H9 (cell line): ENCODE measurements around the gene TUB. TPM values are rescaled to one million over a fixed set of nuclear protein-coding genes. Genes with fewer than 3 reads are reported as not detected.
A peak's percentile ranks its signal among the peaks of the same experiment; 100 is the strongest.

Experiments
- DNase-seq: peaks from one replicate; pipeline ENCODE4 v3.0.0-alpha.2; 2017
- H2AFZ ChIP-seq: one replicate; pipeline ENCODE4 v1.6.1; 2013; ENCODE audit warnings: mild to moderate bottlenecking, low read length, control low read depth, moderate library complexity
- H2AK5ac ChIP-seq: 2 replicates; pipeline ENCODE4 v1.6.1; 2013; ENCODE audit warnings: low read length, control low read depth, mixed read lengths; ENCODE audit not compliant: insufficient read length
- H2BK120ac ChIP-seq: one replicate; pipeline ENCODE4 v1.6.1; 2013; ENCODE audit warnings: low read depth, mild to moderate bottlenecking, low read length, control low read depth, inconsistent platforms; ENCODE audit not compliant: poor library complexity, severe bottlenecking
- H2BK12ac ChIP-seq: 2 replicates; pipeline ENCODE4 v1.6.1; 2013; ENCODE audit warnings: low read length, control low read depth, mixed read lengths, low read depth; ENCODE audit not compliant: insufficient read length
- H2BK15ac ChIP-seq: 2 replicates; pipeline ENCODE4 v1.6.1; 2013; ENCODE audit warnings: low read depth, low read length, control low read depth
- H2BK20ac ChIP-seq: one replicate; pipeline ENCODE4 v1.6.1; 2013; ENCODE audit warnings: low read depth, mild to moderate bottlenecking, low read length, control low read depth, inconsistent platforms; ENCODE audit not compliant: poor library complexity, severe bottlenecking
- H2BK5ac ChIP-seq: 2 replicates; pipeline ENCODE4 v1.6.1; 2013; ENCODE audit warnings: low read length, control low read depth, mixed read lengths; ENCODE audit not compliant: insufficient read length
- H3K14ac ChIP-seq: 2 replicates; pipeline ENCODE4 v1.6.1; 2013; ENCODE audit warnings: low read length, control low read depth; ENCODE audit not compliant: insufficient read depth
- H3K18ac ChIP-seq: 2 replicates; pipeline ENCODE4 v1.6.1; 2013; ENCODE audit warnings: low read depth, mild to moderate bottlenecking, mixed read lengths, low read length, control low read depth; ENCODE audit not compliant: insufficient read length
- H3K23ac ChIP-seq: 2 replicates; pipeline ENCODE4 v1.6.1; 2013; ENCODE audit warnings: low read length, control low read depth, mixed read lengths, low read depth; ENCODE audit not compliant: insufficient read length
- H3K23me2 ChIP-seq: 2 replicates; pipeline ENCODE4 v1.6.1; 2013; ENCODE audit warnings: low read depth, mild to moderate bottlenecking, mixed read lengths, low read length, control low read depth; ENCODE audit not compliant: insufficient read length, poor library complexity, severe bottlenecking
- H3K27ac ChIP-seq: 2 replicates; pipeline ENCODE4 v1.5.1; 2013; ENCODE audit warnings: low read length, control low read depth, mixed read lengths, low read depth; ENCODE audit not compliant: insufficient read length
- H3K27me3 ChIP-seq: 2 replicates; pipeline ENCODE4 v1.6.1; 2013; ENCODE audit warnings: low read length, control low read depth, inconsistent platforms; ENCODE audit not compliant: insufficient read depth
- H3K4ac ChIP-seq: 2 replicates; pipeline ENCODE4 v1.6.1; 2013; ENCODE audit warnings: low read depth, mild to moderate bottlenecking, control low read depth, inconsistent platforms, low read length, moderate library complexity
- H3K4me1 ChIP-seq: 2 replicates; pipeline ENCODE4 v1.6.1; 2013; ENCODE audit warnings: low read length, control low read depth, inconsistent platforms; ENCODE audit not compliant: insufficient read depth
- H3K4me2 ChIP-seq: 2 replicates; pipeline ENCODE4 v1.6.1; 2013; ENCODE audit warnings: low read length, control low read depth, mixed read lengths; ENCODE audit not compliant: insufficient read length, insufficient read depth
- H3K56ac ChIP-seq: 2 replicates; pipeline ENCODE4 v1.6.1; 2013; ENCODE audit warnings: low read depth, mild to moderate bottlenecking, mixed read lengths, low read length, control low read depth; ENCODE audit not compliant: insufficient read length
- H3K79me1 ChIP-seq: 2 replicates; pipeline ENCODE4 v1.6.1; 2013; ENCODE audit warnings: low read depth, mild to moderate bottlenecking, moderate library complexity, low read length, control low read depth, inconsistent platforms; ENCODE audit not compliant: insufficient read depth, poor library complexity, severe bottlenecking
- H3K79me2 ChIP-seq: 2 replicates; pipeline ENCODE4 v1.6.1; 2013; ENCODE audit warnings: low read length, control low read depth, inconsistent platforms; ENCODE audit not compliant: insufficient read depth
- H3K9ac ChIP-seq: 2 replicates; pipeline ENCODE4 v1.6.1; 2013; ENCODE audit warnings: low read length, control low read depth, mixed read lengths; ENCODE audit not compliant: insufficient read length; ENCODE audit errors: extremely low read depth
- H3K9me3 ChIP-seq: one replicate; pipeline ENCODE4 v1.6.1; 2013; ENCODE audit warnings: low read depth, low read length, inconsistent platforms; ENCODE audit not compliant: control insufficient read depth
- H3T11ph ChIP-seq: one replicate; pipeline ENCODE4 v1.6.1; 2013; ENCODE audit warnings: mild to moderate bottlenecking, low read length, control low read depth, inconsistent platforms
- H4K20me1 ChIP-seq: one replicate; pipeline ENCODE4 v1.6.1; 2013; ENCODE audit not compliant: control insufficient read depth, insufficient read length, insufficient read depth
- H4K5ac ChIP-seq: 2 replicates; pipeline ENCODE4 v1.6.1; 2013; ENCODE audit warnings: low read depth, mild to moderate bottlenecking, mixed read lengths, low read length, control low read depth; ENCODE audit not compliant: insufficient read length
- H4K8ac ChIP-seq: replicated peaks from 2 replicates; pipeline ENCODE4 v1.6.1; 2013; ENCODE audit warnings: low read length, control low read depth, mixed read lengths, low read depth; ENCODE audit not compliant: insufficient read length
- H4K91ac ChIP-seq: 2 replicates; pipeline ENCODE4 v1.6.1; 2013; ENCODE audit warnings: low read depth, mild to moderate bottlenecking, moderate library complexity, mixed read lengths, low read length, control low read depth; ENCODE audit not compliant: insufficient read length
- H3K27ac Mint-ChIP-seq, 3 experiments: 2 replicates in 2 of 3; 3 replicates in 1 of 3; pipeline ENCODE4 v1.8.0; 2020 to 2021; ENCODE audit warnings: mixed read lengths in 3 of 3, mild to moderate bottlenecking in 1 of 3, moderate library complexity in 1 of 3
- H3K27me3 Mint-ChIP-seq: 2 replicates; pipeline ENCODE4 v1.8.0; 2021; ENCODE audit warnings: low read depth, mild to moderate bottlenecking, moderate library complexity, mixed read lengths
- H3K36me3 Mint-ChIP-seq, 3 experiments: 2 replicates in 2 of 3; 3 replicates in 1 of 3; pipeline ENCODE4 v1.8.0; 2020 to 2021; ENCODE audit warnings: low read depth in 3 of 3, mixed read lengths in 3 of 3; ENCODE audit not compliant: insufficient read depth in 1 of 3
- H3K4me1 Mint-ChIP-seq, 2 experiments: 2 replicates each; pipeline ENCODE4 v1.8.0; 2020; ENCODE audit warnings: mixed read lengths in 2 of 2
- H3K4me3 Mint-ChIP-seq, 2 experiments: 2 replicates in 1 of 2; 3 replicates in 1 of 2; pipeline ENCODE4 v1.8.0; 2020 to 2021; ENCODE audit warnings: mild to moderate bottlenecking in 2 of 2, mixed read lengths in 2 of 2, moderate library complexity in 1 of 2
- H3K9me3 Mint-ChIP-seq, 2 experiments: 2 replicates in 1 of 2; 3 replicates in 1 of 2; pipeline ENCODE4 v1.8.0; 2020; ENCODE audit warnings: mild to moderate bottlenecking in 2 of 2, mixed read lengths in 2 of 2, moderate library complexity in 1 of 2
- WGBS: extraction: QIAGEN DNeasy Blood & Tissue Kit; methylation state at CpG from one replicate; pipeline ENCODE4 v1.1.7; 2013; ENCODE audit warnings: missing lambda C conversion rate, low lambda C conversion rate, mixed read lengths; ENCODE audit not compliant: insufficient read length; ENCODE audit errors: extremely low coverage; 5-methylcytosine and 5-hydroxymethylcytosine counted together
- total RNA-seq: library from RNA; stranded (reverse); gene quantifications from 2 replicates; pipeline ENCODE4 v1.2.1, GENCODE V29; 2021
- TF ChIP-seq, protein P1 (sequence below): fragments of 200-600 bp; sonication (generic); conservative IDR thresholded peaks from 3 replicates; pipeline ENCODE4 v1.8.0; 2021; ENCODE audit warnings: antibody characterized with exemption, mild to moderate bottlenecking

TUB gene
- total RNA-seq, 1 experiment from 2014 or later, result 14.8 TPM

DNA sequence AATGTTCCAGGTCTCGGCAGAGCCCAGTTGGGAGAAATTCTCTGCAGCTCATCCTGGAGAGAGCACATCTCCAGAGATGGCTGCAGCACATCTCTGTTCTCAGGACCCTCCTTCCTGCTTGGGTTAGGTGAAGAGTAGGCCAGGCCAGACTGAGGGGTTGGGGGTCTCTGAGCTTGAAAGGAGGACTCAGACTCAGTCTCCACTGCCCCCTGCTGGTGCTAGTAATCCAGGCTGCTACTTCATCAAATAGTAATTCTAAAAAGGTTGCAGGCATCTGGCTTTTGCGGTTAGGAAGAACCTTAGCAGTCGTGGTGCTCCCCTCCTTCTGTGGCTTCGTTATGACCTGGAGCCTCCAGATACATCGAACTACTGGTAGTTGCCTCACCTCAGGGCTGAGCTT is 9.7 kb downstream of the TUB start:
- Mint-ChIP-seq H3K4me3 (no peak overlapping the region), H3K27ac (no peak overlapping the region), H3K9me3 (peaks cover 0 to 2% of the 10 kb centered on the region in 2 experiments; a peak in 1 of 5 replicates), H3K4me1 (peaks cover 17 to 20% of the 10 kb centered on the region in 2 experiments), H3K27me3 (no peaks in the 10 kb centered on the region; the same call in 1 of the 2 replicates), H3K36me3 (peaks cover 8 to 19% (median 18%) of the 10 kb centered on the region in 3 experiments; a peak in 6 of 7 replicates)
- no peak overlapping the region for H3K4ac ChIP-seq
- H3K56ac ChIP-seq, result no peak overlapping the region
- no peak overlapping the region for H3K23ac ChIP-seq
- no peak overlapping the region for H2BK5ac ChIP-seq
- H4K91ac ChIP-seq, result no peak overlapping the region
- H2BK20ac ChIP-seq, result no peak overlapping the region
- H3K79me1 ChIP-seq, result no peaks in the 10 kb centered on the region
- no peaks in the 10 kb centered on the region for H3K9me3 ChIP-seq
- DNase-seq, result peak; percentile 80
- H3K4me2 ChIP-seq, result no peak overlapping the region
- H2BK12ac ChIP-seq, result no peak overlapping the region
- TF ChIP-seq, protein P1, sequence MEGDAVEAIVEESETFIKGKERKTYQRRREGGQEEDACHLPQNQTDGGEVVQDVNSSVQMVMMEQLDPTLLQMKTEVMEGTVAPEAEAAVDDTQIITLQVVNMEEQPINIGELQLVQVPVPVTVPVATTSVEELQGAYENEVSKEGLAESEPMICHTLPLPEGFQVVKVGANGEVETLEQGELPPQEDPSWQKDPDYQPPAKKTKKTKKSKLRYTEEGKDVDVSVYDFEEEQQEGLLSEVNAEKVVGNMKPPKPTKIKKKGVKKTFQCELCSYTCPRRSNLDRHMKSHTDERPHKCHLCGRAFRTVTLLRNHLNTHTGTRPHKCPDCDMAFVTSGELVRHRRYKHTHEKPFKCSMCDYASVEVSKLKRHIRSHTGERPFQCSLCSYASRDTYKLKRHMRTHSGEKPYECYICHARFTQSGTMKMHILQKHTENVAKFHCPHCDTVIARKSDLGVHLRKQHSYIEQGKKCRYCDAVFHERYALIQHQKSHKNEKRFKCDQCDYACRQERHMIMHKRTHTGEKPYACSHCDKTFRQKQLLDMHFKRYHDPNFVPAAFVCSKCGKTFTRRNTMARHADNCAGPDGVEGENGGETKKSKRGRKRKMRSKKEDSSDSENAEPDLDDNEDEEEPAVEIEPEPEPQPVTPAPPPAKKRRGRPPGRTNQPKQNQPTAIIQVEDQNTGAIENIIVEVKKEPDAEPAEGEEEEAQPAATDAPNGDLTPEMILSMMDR, result peak; percentile 82
- no peak overlapping the region for H3K9ac ChIP-seq
- H3K27ac ChIP-seq, result no peak overlapping the region
- H2BK120ac ChIP-seq, result no peak overlapping the region
- H4K8ac ChIP-seq, result no peak overlapping the region
- no peak overlapping the region for H3K18ac ChIP-seq
- H3K4me1 ChIP-seq, result no peaks in the 10 kb centered on the region; the same call in 1 of the 2 replicates
- no peaks in the 10 kb centered on the region for H4K20me1 ChIP-seq
- no peaks in the 10 kb centered on the region for H3K27me3 ChIP-seq
- H3K23me2 ChIP-seq, result no peaks in the 10 kb centered on the region
- H3K14ac ChIP-seq, result no peak overlapping the region
- H3T11ph ChIP-seq, result no peak overlapping the region
- WGBS, result no CpG with 5 or more reads among the region's 5 CpGs
- no peak overlapping the region for H2AK5ac ChIP-seq
- H2AFZ ChIP-seq, result no peak overlapping the region
- no peaks in the 10 kb centered on the region for H3K79me2 ChIP-seq
- H2BK15ac ChIP-seq, result no peak overlapping the region
- no peak overlapping the region for H4K5ac ChIP-seq
